ENCODE data around the gene APOA4. TPM values are rescaled to one million over a fixed set of nuclear protein-coding genes. Genes with fewer than 3 reads are reported as not detected.

Gene APOA4
- total and polyA plus RNA-seq, 2 of the 13 experiments (the other 11 are each of a cell fraction or from before 2014, with no cell fraction given): 3.8 to 7.2 TPM

DNA sequence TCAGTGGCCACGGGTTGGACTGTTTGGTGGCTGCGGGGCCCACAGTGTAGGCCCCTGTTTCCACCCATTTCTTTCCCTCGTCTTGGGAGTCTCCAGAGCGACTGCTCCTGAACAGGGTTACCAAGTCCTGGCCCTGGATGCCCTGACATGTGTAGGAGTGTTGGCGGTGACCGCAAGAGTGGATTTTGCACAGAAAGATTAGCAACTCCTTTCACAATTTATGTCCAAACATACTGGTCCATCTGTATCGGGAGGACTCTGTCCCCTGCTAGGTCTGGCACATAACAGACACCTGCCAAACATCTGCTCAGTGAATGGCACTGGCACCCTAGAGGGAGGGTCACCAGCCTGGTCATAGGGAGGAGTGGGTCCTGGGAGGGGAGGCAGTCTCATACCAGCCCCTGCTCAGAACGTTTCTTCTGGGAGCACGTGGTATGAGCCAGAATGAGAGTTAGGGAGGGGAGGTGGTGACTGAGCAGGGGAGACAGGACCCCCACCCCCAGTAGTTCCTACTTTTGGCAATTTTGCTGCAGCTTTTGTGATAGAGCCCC is 17.7 kb upstream of the APOA4 start (continued):
- TF ChIP-seq, protein P1, sequence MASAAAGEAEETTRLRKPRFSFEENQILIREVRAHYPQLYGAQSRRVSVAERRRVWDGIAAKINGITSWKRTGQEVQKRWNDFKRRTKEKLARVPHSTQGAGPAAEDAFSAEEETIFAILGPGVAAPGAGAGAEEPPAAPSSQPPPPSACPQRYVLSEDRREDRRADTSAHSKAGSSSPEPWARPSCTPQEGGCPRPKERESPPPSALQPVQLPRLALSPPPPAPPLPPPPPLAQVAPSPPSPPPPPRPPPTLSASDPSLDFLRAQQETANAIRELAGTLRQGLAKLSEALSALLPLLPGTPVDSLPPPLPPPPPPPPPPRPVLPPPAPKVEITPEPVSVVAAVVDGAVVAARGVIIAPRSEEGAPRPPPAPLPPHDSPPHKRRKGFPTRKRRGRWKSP (CRISPR knock-in tag; IDR thresholded peaks at IDR 0.05): peak; percentile 77
- peak; percentile 64 for TF ChIP-seq SALL1 (CRISPR knock-in tag; IDR thresholded peaks at IDR 0.05)
- TF ChIP-seq HDAC1 (CRISPR knock-in tag; IDR thresholded peaks at IDR 0.05): peak; percentile 40; the same call in 1 of the 2 replicates
- peak; percentile 67 for TF ChIP-seq NCOA2 (CRISPR knock-in tag; IDR thresholded peaks at IDR 0.05)
- peak; percentile 76 for TF ChIP-seq MED8 (CRISPR knock-in tag; IDR thresholded peaks at IDR 0.05; ENCODE audit: insufficient replicate concordance)
- no peak for TF ChIP-seq EED (CRISPR knock-in tag; IDR thresholded peaks at IDR 0.05)
- TF ChIP-seq ZNF576 (CRISPR knock-in tag; IDR thresholded peaks at IDR 0.05): 0 out of 2 replicates have a peak, but pooled peaks have one; percentile 64
- TF ChIP-seq ZNF850 (CRISPR knock-in tag; conservative IDR thresholded peaks at IDR 0.05): peak; percentile 72; the same call in 1 of the 2 replicates
- no peak for TF ChIP-seq ZNF225 (CRISPR knock-in tag; IDR thresholded peaks at IDR 0.05)
- TF ChIP-seq TGIF2 (CRISPR knock-in tag; IDR thresholded peaks at IDR 0.05): peak; percentile 64; the same call in 1 of the 2 replicates
- TF ChIP-seq ZFY (CRISPR knock-in tag; IDR thresholded peaks at IDR 0.05): peak; percentile 56
- 0 out of 2 replicates have a peak, but pooled peaks have one; percentile 43 for TF ChIP-seq HIVEP1 (CRISPR knock-in tag; IDR thresholded peaks at IDR 0.05)
- 0 out of 2 replicates have a peak, but pooled peaks have one; percentile 33 for TF ChIP-seq FOXA3 (CRISPR knock-in tag; IDR thresholded peaks at IDR 0.05)
- peak; percentile 70; the same call in 1 of the 2 replicates for TF ChIP-seq PHF21A (CRISPR knock-in tag; IDR thresholded peaks at IDR 0.05)
- TF ChIP-seq ZNF644 (CRISPR knock-in tag; IDR thresholded peaks at IDR 0.05; ENCODE audit: low read depth): no peak; the same call in 1 of the 2 replicates
- TF ChIP-seq EHMT2 (IDR thresholded peaks at IDR 0.05; ENCODE audit: borderline replicate concordance, low read depth, low read length): peak; percentile 29; the same call in 1 of the 2 replicates
- TF ChIP-seq, protein P2, sequence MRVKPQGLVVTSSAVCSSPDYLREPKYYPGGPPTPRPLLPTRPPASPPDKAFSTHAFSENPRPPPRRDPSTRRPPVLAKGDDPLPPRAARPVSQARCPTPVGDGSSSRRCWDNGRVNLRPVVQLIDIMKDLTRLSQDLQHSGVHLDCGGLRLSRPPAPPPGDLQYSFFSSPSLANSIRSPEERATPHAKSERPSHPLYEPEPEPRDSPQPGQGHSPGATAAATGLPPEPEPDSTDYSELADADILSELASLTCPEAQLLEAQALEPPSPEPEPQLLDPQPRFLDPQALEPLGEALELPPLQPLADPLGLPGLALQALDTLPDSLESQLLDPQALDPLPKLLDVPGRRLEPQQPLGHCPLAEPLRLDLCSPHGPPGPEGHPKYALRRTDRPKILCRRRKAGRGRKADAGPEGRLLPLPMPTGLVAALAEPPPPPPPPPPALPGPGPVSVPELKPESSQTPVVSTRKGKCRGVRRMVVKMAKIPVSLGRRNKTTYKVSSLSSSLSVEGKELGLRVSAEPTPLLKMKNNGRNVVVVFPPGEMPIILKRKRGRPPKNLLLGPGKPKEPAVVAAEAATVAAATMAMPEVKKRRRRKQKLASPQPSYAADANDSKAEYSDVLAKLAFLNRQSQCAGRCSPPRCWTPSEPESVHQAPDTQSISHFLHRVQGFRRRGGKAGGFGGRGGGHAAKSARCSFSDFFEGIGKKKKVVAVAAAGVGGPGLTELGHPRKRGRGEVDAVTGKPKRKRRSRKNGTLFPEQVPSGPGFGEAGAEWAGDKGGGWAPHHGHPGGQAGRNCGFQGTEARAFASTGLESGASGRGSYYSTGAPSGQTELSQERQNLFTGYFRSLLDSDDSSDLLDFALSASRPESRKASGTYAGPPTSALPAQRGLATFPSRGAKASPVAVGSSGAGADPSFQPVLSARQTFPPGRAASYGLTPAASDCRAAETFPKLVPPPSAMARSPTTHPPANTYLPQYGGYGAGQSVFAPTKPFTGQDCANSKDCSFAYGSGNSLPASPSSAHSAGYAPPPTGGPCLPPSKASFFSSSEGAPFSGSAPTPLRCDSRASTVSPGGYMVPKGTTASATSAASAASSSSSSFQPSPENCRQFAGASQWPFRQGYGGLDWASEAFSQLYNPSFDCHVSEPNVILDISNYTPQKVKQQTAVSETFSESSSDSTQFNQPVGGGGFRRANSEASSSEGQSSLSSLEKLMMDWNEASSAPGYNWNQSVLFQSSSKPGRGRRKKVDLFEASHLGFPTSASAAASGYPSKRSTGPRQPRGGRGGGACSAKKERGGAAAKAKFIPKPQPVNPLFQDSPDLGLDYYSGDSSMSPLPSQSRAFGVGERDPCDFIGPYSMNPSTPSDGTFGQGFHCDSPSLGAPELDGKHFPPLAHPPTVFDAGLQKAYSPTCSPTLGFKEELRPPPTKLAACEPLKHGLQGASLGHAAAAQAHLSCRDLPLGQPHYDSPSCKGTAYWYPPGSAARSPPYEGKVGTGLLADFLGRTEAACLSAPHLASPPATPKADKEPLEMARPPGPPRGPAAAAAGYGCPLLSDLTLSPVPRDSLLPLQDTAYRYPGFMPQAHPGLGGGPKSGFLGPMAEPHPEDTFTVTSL (CRISPR knock-in tag; IDR thresholded peaks at IDR 0.05; ENCODE audit: borderline replicate concordance): peak; percentile 57; the same call in 1 of the 2 replicates
- TF ChIP-seq, protein P3, sequence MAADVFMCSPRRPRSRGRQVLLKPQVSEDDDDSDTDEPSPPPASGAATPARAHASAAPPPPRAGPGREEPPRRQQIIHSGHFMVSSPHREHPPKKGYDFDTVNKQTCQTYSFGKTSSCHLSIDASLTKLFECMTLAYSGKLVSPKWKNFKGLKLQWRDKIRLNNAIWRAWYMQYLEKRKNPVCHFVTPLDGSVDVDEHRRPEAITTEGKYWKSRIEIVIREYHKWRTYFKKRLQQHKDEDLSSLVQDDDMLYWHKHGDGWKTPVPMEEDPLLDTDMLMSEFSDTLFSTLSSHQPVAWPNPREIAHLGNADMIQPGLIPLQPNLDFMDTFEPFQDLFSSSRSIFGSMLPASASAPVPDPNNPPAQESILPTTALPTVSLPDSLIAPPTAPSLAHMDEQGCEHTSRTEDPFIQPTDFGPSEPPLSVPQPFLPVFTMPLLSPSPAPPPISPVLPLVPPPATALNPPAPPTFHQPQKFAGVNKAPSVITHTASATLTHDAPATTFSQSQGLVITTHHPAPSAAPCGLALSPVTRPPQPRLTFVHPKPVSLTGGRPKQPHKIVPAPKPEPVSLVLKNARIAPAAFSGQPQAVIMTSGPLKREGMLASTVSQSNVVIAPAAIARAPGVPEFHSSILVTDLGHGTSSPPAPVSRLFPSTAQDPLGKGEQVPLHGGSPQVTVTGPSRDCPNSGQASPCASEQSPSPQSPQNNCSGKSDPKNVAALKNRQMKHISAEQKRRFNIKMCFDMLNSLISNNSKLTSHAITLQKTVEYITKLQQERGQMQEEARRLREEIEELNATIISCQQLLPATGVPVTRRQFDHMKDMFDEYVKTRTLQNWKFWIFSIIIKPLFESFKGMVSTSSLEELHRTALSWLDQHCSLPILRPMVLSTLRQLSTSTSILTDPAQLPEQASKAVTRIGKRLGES (CRISPR knock-in tag; IDR thresholded peaks at IDR 0.05; ENCODE audit: borderline replicate concordance): peak; percentile 41; the same call in 1 of the 2 replicates

Data from HepG2 (cell line).